GM19455 (cell line): Measurements from ENCODE around the gene TSPAN18.

Experiments
- ATAC-seq: cut with Tn5 transposase; IDR thresholded peaks from one replicate; pipeline ENCODE4 v1.9.1; 2021; ENCODE audit not compliant: unreplicated experiment

The TSPAN18 gene

DNA sequence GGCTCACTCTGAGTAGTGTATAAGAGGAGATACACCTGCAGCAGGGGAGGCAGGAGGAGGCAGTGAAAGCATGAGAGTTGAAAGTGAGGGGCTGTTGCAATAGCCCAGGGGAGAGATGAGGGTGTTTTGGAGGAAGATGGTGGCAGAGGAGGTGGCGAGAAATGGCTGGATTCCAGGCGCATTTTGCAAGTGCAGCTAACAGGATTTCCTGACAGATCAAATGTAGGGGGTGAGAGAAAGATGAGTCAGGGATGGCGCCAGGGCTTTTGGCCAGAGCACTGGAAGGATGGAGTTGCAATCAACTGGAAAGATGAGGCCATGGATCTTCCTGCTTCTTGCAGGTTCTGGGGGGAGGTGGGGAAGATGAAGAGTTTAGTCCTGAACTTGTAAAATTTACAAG lies 16.8 kb upstream of the TSPAN18 start:
- ATAC-seq: no peak

- no peak for ATAC-seq
These were observed 15.5 kb upstream of the TSPAN18 start for GRCh38 chr11:44711113-44711786.

DNA sequence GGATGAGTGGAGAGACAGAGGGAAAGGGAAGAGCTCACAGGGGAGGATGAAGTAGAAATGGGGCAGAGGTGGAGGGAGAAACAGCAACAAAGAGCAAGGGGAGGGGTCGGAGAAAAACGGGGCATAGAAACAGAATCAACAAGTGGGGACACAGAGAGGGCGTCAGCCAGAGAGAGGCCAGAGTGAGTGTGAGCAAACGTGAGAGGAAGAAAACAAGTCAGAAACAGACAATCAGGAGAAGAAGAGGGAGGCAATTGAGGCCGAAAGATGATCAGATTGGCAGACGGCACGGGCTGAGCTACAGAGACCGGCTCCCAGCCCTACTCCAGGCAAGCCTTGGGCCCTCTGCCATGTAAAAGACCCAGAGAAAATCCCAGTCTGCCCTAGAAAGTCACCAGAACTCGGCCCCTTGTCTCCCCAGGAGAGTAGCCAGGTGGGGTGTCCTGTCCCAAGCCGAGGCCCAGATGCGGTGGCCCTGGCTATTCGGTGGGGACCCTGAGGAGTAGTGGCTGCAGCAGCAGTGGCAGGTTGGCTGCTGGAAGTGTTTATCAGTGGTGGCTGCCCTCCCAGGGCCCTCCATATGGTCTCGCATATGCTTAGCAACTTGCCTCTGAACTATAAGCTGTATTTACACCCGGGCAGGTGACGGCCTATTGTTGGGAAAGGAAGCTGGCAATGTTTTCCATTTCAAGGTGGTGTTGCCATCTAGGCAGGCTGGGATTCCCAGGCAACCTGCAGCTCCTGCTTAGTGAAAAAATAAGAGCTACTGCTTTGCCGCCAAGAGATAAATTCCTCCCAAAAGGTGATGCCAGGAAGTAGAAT lies 14.8 kb upstream of the TSPAN18 start:
- no peak for ATAC-seq

DNA sequence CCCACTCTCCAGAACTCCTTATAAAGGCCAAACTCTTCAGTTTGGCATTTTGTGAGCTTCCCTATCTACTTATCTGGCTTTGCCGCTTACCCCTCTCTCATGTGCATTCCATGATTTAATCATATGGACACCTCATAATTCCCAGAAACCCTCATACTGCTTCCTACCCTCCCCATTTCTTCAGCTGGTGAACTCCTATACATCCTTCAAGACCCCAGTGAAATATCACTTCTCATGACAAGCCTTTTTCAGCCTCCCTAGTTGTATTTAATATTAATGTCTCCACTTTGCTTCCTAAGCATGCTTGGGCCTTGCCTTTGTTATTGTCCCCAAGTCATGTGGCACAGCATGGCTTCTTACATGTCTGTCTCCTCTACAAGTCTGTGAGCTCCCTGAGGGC lies 13.7 kb upstream of the TSPAN18 start:
- no peak for ATAC-seq

GRCh38 chr11:44716256-44716655 lies 10.5 kb upstream of the TSPAN18 start:
- ATAC-seq: no peak

- no peak for ATAC-seq
These were observed 8.7 kb upstream of the TSPAN18 start for GRCh38 chr11:44718057-44718456.

- ATAC-seq: no peak
These were observed 8.0 kb upstream of the TSPAN18 start for GRCh38 chr11:44718612-44719390.

DNA sequence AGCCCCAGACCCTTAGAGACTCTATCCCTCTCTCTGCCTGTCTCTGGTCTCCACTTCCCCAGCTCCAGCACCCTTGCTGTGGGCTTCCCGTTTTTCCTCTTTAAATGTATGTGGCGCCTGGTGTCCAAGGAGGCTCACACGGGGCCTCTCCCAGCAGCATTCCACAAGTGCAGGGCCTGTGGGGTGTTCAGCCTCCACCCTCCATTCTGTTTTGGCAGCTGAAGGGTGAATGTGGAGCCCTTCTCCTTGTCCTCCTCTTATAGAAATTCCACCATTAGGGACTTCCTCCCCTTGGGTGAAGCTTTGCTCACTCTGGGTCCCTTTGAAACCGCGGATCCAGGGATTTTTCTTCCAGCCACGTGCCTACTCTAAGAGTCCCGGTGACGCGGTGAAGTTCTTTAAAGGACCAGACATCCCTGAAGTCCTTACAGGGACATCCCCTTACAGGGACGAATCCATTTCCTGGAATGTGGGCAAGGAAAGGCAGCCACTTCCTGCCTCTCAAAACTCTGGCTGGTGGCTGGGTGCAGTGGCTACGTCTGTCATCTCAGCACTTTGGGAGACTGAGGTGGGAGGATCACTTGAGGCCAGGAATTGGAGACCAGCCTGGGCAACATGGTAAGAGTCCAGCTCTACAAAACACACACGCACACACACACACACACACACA lies 1.6 kb upstream of the TSPAN18 start:
- no peak for ATAC-seq

- no peak for ATAC-seq
These were observed 942 bp upstream of the TSPAN18 start for GRCh38 chr11:44725757-44726282.

- ATAC-seq: no peak
These were observed 281 bp downstream of the TSPAN18 start for GRCh38 chr11:44727114-44727372.

DNA sequence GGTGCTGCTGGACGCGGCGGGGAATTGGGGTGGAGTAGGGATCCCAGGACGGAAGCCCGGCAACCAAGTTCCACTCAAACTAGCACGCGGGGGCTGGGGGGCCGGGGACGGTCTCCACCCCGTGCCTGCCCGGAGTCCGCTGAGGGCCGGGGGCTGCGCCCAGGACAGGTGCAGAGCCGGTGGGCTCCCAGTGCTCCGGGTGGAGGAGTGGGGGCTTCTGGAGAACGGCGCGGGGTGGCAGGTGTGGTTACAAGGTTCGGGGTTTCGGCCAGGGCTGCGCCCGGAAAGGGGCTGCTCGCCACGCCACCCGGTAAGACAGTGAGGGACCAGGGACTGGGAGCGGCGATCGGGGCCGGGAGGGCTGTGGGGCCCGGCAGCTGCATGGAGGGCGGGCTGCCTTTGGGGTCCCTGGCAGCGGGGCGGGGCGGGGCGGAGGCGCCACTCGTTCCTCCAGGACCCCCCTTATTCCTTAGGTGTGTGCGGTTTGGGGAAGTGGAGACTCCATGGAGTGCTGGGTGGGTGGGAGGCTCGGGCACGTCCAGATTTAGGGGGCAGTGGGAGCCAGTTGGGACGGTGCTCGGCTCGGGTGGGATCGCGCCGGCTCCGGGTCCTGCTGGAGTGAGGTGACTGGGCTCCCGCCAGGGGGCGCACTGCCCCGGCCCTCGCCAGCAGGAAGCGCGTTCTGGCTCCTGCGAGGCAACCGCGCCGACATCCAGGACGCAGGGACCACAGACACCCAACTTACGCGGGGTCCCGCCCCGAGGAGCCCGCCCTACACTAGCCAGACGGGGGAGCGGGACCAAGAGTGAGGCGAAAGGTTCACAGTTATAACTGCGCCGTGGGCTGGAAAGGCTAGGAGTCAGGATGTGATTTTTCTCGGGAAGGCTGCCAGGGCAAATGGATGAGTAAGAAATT lies 868 bp downstream of the TSPAN18 start:
- ATAC-seq: peak; percentile 51

GRCh38 chr11:44728491-44728910 lies 1.7 kb downstream of the TSPAN18 start:
- ATAC-seq: no peak

DNA sequence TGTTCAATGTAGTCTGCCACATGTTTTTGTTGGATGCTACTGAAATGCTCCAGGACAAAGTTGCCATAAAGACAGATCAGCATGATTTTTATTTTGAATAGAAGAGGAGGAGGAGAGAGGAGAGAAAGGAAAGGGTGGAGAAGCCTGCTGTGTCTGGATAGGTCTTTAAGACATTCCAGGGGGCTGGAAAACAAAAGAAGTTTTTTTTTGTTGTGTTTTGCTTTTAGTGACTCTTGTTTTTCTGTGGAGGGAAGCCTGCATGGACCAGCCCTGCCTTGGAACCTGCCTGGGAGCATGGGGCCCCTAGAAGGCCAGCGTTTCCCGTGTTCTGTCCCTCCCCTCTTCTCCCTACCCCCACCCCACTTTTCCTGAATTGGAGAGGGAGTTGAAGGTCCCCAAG lies 2.3 kb downstream of the TSPAN18 start:
- no peak for ATAC-seq

DNA sequence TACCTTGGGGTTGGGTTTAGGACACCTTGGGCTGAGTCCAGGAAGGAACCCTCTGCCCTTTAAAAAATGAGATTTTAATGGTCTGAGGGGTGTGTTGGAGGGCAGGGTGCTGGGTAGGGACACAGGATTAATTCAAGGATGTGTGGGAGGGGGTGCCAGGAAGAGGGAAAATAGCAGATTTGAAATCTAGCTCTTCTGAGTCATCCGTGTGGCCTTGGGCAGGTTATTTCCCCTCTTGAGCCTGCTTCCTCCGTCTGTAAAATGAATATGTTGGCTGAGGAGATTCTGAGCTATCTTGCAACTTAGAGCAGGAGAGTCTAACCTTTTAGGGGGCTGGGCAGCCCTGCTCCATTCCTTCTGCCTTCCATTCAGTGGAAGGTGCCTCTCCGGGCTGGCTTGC lies 3.0 kb downstream of the TSPAN18 start:
- ATAC-seq: no peak

GRCh38 chr11:44730775-44731174 lies 4.0 kb downstream of the TSPAN18 start:
- ATAC-seq: no peak

DNA sequence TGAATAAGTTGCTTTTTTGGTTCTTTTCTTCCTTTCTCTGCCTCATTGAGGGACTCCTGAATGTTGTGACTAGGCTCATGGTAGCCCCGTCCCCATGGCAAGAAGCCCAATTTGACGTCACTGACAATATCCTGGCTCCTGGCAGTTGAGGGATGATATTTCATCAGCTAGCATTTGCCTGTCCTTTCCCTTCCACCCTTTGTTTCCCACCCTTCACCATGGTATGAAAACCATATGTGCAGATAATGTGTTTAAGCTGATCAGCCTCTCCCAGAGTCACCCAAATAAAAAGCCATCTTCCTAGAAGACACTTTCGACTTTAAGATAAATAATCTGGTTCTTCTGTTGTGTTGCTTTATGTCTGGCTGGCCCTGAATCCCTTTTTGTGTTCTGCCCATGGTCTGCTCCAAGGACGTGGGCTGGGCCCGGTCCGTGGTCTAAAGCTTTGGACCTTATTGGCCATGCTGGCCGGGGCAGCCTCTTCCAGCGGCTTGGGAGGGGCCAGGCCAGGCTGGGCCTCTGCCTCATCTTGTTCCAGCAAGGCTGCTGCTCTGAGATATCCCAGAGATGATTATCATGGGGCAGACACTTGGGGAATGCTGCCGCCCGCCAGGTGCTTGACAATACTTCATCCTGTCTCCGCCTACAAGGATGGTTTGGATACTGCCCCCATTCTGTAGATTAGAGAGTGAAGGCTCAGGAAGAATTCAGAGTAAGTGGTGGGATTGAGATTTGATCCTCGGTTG lies 5.1 kb downstream of the TSPAN18 start:
- ATAC-seq: no peak

DNA sequence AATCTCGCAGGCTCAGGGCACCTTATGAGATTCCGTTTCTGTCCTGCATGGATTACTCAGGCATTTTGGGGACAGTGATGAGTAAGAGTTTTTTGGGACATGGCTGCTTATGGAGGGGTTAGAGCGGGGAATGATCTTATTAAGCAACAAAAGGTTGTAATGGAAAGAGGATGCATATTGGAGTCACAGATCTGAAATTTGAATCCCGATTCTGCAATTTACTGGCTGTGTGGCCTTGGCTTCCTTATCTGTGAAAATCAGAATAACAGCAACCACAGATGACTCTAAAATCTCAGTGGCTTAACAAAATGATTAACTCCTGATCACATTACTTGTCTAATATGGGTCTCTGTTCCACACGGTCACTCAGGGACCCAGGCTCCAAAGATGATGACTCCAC lies 5.8 kb downstream of the TSPAN18 start:
- ATAC-seq: no peak

DNA sequence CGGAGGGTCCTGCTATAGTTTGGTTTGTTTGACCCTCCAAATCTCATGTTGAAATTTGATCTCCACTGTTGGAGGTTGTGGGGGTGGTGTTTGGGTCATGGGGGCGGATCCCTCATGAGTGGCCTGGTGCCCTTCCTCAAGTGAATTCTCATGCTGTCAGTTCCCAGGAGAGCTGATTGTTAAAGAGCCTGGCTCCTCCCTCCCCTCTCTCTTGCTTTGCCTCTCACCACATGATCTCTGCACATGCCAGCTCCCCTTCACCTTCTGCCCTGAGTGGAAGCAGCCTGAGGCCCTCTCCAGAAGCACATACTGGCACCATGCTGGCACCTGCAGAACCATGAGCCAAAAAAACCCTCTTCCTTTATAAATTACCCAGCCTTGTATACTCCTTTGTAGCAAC lies 7.1 kb downstream of the TSPAN18 start:
- ATAC-seq: no peak

- no peak for ATAC-seq
These were observed 8.2 kb downstream of the TSPAN18 start for GRCh38 chr11:44734843-44735381.
